ENCODE data around the gene OBSCN. TPM values are rescaled to one million over a fixed set of nuclear protein-coding genes. Genes with fewer than 3 reads are reported as not detected.

The OBSCN gene
- total RNA-seq, 1 donor from 2014 or later = 25.7 TPM

- Mint-ChIP-seq H3K27ac (ENCODE audit: unreplicated experiment) (no peak overlapping the region), H3K4me3 (ENCODE audit: unreplicated experiment) (no peak overlapping the region), H3K27me3 (ENCODE audit: unreplicated experiment) (peaks cover 11% of the 10 kb centered on the region), H3K4me1 (ENCODE audit: low read depth, unreplicated experiment) (no peaks in the 10 kb centered on the region), H3K9me3 (ENCODE audit: unreplicated experiment) (peaks cover 7% of the 10 kb centered on the region), H3K36me3 (ENCODE audit: unreplicated experiment) (peaks cover 8% of the 10 kb centered on the region)
- no peak for DNase-seq
- no peak for TF ChIP-seq CTCF (IDR thresholded peaks at IDR 0.05; ENCODE audit: partially characterized antibody, unreplicated experiment)
Observed at GRCh38 chr1:228288536-228289238, 80.8 kb downstream of the OBSCN start.

- H3K4me3 Mint-ChIP-seq (ENCODE audit: unreplicated experiment) = no peak overlapping the region
- H3K27me3 Mint-ChIP-seq (ENCODE audit: unreplicated experiment) = peaks cover 11% of the 10 kb centered on the region
- H3K4me1 Mint-ChIP-seq (ENCODE audit: low read depth, unreplicated experiment) = no peaks in the 10 kb centered on the region
- peaks cover 12% of the 10 kb centered on the region for H3K9me3 Mint-ChIP-seq (ENCODE audit: unreplicated experiment)
- H3K27ac Mint-ChIP-seq (ENCODE audit: unreplicated experiment) = no peak overlapping the region
- no peak for TF ChIP-seq CTCF (IDR thresholded peaks at IDR 0.05; ENCODE audit: partially characterized antibody, unreplicated experiment)
- H3K36me3 Mint-ChIP-seq (ENCODE audit: unreplicated experiment) = peaks cover 14% of the 10 kb centered on the region
- DNase-seq = no peak
Observed at GRCh38 chr1:228289239-228289849, 81.5 kb downstream of the OBSCN start.

GRCh38 chr1:228289996-228290881, 82.4 kb downstream of the OBSCN start:
- no peaks in the 10 kb centered on the region for H3K4me1 Mint-ChIP-seq (ENCODE audit: low read depth, unreplicated experiment)
- no peak overlapping the region for H3K27ac Mint-ChIP-seq (ENCODE audit: unreplicated experiment)
- peaks cover 14% of the 10 kb centered on the region for H3K9me3 Mint-ChIP-seq (ENCODE audit: unreplicated experiment)
- TF ChIP-seq CTCF (IDR thresholded peaks at IDR 0.05; ENCODE audit: partially characterized antibody, unreplicated experiment) = no peak
- DNase-seq = no peak
- H3K4me3 Mint-ChIP-seq (ENCODE audit: unreplicated experiment) = no peak overlapping the region
- peaks cover 15% of the 10 kb centered on the region for H3K27me3 Mint-ChIP-seq (ENCODE audit: unreplicated experiment)
- H3K36me3 Mint-ChIP-seq (ENCODE audit: unreplicated experiment) = peaks cover 19% of the 10 kb centered on the region

GRCh38 chr1:228291906-228292608, 84.2 kb downstream of the OBSCN start:
- DNase-seq = no peak
- no peak for TF ChIP-seq CTCF (IDR thresholded peaks at IDR 0.05; ENCODE audit: partially characterized antibody, unreplicated experiment)
- H3K9me3 Mint-ChIP-seq (ENCODE audit: unreplicated experiment) = peaks cover 15% of the 10 kb centered on the region
- no peak overlapping the region for H3K4me3 Mint-ChIP-seq (ENCODE audit: unreplicated experiment)
- H3K4me1 Mint-ChIP-seq (ENCODE audit: low read depth, unreplicated experiment) = no peaks in the 10 kb centered on the region
- peaks cover 31% of the 10 kb centered on the region for H3K36me3 Mint-ChIP-seq (ENCODE audit: unreplicated experiment)
- no peak overlapping the region for H3K27ac Mint-ChIP-seq (ENCODE audit: unreplicated experiment)
- peaks cover 15% of the 10 kb centered on the region for H3K27me3 Mint-ChIP-seq (ENCODE audit: unreplicated experiment)

Data from glutamatergic neuron (in vitro differentiated cells).